GM10266 (cell line): ENCODE results near the gene DBP.
A peak's percentile ranks its signal among the peaks of the same experiment; 100 is the strongest.
"Not testable (repeated sequence)": the region's sequence is repeated elsewhere in the genome, so short reads cannot be mapped to it uniquely, and the experiment has no call there.

Experiments
- DNase-seq: peaks from one replicate; pipeline ENCODE4 v3.0.0; 2012; ENCODE audit errors: extremely low spot score
- TF ChIP-seq, protein P1 (sequence below): IDR thresholded peaks from 2 replicates; pipeline ENCODE4 v1.5.1; 2012; ENCODE audit warnings: mild to moderate bottlenecking, low read depth; ENCODE audit not compliant: control insufficient read depth, insufficient read depth; ENCODE audit errors: missing control alignments

The DBP gene

GRCh38 chr19:48664476-48664875 is 27.3 kb upstream of the DBP start:
- TF ChIP-seq, protein P1, sequence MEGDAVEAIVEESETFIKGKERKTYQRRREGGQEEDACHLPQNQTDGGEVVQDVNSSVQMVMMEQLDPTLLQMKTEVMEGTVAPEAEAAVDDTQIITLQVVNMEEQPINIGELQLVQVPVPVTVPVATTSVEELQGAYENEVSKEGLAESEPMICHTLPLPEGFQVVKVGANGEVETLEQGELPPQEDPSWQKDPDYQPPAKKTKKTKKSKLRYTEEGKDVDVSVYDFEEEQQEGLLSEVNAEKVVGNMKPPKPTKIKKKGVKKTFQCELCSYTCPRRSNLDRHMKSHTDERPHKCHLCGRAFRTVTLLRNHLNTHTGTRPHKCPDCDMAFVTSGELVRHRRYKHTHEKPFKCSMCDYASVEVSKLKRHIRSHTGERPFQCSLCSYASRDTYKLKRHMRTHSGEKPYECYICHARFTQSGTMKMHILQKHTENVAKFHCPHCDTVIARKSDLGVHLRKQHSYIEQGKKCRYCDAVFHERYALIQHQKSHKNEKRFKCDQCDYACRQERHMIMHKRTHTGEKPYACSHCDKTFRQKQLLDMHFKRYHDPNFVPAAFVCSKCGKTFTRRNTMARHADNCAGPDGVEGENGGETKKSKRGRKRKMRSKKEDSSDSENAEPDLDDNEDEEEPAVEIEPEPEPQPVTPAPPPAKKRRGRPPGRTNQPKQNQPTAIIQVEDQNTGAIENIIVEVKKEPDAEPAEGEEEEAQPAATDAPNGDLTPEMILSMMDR, result no peak
- no peak for DNase-seq

GRCh38 chr19:48663667-48664066 is 26.5 kb upstream of the DBP start:
- TF ChIP-seq, protein P1, result no peak

GRCh38 chr19:48661711-48662090 is 24.5 kb upstream of the DBP start:
- TF ChIP-seq, protein P1, result no peak
- peak; percentile 4 for DNase-seq

More at GRCh38 chr19:48663667-48664066, 26.5 kb upstream of the DBP start:
- DNase-seq, result peak; percentile 14

DNA sequence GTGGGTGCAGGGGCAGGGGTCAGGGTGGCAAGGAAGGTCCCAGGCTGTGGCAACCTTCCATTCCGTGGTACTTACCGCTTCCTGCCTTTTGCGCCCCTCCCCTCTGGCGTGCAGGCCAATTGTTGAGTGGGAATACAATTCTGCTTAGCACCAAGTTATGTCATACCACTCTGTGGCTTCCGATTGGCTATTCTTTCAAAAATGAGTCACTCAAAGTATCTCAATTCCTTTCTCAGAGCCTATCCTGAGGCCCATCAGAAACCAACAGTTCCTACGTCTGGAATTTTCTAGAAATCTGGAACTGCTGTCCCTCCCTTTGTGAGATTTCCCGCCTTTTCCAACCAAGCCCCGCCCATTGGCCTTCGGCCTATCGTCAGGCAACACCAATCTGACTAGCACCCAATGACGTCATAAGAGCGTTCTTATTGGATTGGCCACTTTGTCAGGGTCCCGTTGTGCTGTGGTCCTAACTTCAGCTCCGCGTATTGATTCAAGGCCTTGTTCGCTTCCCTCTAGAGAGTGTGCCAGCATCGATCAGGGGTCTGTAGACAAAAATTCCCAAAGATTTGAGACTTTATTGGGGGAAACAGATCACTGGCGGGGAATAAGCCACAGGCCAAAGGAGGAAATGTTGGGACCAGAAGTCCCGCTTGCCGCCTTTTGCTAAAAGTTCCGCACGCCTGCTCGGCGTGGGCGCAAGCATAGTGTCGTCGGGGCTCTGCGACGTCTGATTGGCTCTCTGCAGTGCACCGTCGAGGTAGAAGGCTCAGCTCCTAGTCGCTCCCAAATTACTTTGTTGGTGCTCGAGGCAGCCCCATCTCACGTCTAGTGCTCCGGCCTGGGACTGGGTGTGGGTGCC is 23.9 kb upstream of the DBP start:
- TF ChIP-seq, protein P1, result no peak
- DNase-seq, result peak; percentile 99

- TF ChIP-seq, protein P1, result no peak
- peak; percentile 60 for DNase-seq
Measured at GRCh38 chr19:48659768-48660167, 22.6 kb upstream of the DBP start.

DNA sequence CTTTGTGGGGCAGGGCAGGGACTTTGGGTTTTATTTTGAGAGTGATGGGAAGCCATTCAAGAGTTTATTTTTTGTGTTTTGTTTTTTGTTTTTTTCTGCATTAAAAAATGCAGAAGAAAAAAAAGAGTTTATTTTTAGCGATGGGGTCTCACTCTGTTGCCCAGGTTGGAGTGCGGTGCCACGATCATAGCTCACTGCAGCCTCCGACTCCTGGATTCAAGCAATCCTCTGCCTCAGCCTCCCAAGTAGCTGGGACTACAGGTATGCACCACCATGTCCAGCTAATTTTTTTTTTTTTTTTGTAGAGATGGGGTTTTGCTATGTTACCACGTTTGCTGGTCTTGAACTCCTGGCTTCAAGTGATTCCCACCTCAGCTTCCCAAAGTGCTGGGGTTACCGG is 21.3 kb upstream of the DBP start:
- no peak for DNase-seq

GRCh38 chr19:48657828-48658227 is 20.6 kb upstream of the DBP start:
- not testable (repeated sequence) for DNase-seq

More for the DNA sequence above, 21.3 kb upstream of the DBP start:
- TF ChIP-seq, protein P1, result no peak
